Inflammatory macrophage treated with lipopolysaccharide for 1 hour (primary cell): ENCODE measurements around the gene RAB25.
"Not testable (repeated sequence)": the region's sequence is repeated elsewhere in the genome, so short reads cannot be mapped to it uniquely, and the experiment has no call there.

Experiments
- DNase-seq, 2 donors: peaks; one replicate each; pipeline ENCODE4 v3.0.0-alpha.2; 2020 to 2022

Gene RAB25

DNA sequence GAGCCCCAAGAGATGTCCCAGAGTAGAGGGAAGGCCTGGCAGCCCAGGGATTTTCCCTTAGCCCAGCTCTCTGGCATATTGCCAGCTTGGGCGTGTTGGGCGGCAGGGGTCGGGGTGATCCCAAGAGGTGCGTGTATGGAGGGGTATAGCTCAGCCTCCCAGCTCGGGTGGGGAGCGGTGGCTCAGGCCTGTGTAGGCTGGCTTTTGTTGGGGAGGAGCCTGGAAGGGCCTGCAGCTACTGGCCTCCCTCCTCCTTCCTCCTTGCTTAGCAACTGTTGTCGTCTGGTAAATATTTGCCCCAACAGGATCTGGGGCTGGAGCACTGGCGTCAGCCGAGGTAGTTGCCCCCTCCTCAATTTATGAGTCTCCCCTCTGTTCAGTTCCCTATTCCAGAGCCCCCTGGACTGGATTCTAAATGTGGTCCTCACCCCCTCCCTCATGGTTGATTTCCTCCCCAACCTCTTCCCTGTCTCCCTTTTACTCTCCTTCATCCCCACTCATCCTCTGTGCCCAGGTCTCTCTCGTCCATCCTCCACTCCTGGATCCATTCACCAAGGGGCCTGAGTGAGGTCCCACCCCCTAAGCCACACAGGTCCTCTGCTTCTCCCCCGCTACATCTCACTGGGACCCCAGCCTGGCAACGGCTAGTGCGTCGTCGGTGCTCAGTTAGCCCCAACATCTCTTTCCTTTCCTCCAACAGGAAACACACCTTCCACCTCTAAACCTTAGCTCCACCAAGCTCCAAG, 43.3 kb downstream of the RAB25 start:
- peak in 1 of 2 donors; percentile 52 for DNase-seq

DNA sequence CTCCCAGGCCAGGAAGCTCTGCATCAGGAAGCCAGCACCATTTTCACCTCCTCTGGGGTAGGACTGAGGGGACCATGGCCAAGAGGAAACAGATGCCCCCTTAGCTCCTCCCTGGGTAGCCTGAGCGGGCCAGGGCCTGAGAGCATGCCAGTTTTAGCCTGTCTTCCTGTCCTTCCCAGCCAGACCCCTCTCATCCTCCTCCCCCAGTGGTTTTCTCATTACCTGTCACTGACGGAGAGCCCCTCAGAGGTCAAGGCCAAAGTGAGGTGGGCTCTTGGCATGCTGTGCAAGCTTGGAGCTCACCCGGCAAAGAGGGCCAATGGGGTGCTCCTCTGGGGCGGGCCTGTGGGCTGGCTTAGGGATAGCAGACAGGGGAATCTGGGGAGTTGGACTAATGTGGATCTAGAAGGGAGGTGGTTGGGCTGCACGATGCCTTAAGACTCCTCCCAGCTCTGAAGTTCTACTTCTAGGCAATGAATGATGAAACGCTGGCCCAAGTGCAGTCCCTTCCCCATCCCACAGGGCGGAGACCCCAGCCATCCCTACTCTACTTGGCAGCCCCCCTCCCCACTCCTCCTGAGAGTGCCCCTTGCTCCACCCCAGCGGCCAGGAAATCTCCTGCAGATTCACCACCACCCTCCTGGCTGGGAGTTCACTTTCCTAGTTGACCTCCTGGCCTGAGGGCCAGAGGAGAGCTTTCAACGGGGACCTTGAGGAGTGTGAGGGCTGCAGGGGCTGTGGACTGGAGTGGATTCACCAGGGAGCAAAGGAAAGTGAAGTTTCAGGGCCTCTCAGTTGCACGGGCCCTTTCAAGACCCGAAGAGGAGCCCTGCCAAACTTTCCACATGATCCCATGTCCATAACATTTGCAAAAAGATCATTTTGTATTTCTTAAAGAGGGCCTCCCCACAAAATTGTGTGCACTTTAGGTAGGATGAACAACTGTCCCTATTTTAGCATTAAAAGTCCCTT, 44.2 kb downstream of the RAB25 start:
- no peak for DNase-seq

DNA sequence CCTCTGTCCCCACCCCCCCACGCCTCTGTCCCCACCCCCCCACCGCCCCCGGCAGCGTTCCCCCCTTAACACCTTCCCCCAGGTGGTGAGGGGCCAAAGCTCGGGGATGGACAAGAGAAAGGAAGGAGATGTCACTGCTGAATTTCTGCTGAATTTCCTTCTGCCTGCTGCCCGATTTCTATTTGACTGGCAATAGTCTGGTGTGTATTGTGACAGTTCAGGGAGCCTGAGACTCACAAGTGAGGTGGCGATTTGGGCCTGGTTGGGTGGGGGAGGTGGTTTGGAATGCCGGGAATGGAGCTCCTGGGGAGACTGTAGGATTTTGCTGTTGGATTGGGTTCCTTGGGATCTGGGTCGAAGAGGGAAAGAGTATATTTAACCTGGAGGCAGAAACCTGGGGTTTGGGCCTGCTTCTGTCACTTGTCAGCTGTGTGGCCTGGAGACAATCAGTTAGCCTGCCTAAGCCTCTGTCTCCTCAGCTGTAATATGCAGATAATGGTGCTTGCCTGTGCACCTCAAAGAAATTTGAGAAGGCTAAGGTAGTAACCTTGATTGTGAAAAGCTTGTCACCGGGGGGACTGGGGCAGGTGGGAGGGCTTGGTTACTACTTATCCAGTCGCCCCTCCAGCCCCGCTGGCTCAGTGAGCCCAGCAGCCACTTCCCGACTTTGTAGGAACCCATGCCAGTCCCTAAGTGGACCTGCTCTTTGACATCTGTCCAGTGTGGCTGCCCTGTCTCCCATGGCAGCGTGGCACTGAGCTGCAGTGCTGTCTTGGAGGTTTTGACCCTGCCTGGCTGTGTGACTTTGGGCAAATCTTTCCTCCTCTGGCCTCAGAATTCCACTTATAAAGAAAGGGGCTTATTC, 45.9 kb downstream of the RAB25 start:
- DNase-seq = no peak

DNA sequence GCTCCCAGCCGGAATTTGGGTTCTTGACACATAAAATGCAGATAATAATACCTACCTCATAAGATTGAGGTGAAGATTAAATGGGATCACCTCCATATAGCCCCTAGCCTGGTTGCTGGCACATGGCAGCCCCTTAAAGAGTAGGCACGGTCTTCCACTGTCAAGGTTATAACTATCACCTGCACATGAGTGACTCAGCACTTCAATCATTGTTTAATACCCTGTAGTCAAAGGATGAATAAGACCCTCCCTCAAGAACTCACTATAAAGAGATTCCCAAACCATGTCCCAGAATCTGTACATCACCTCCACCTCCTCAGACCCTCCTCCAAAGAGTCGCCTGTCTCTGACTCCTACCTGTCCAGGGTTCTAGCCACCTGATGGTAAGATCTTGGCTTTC, 47.1 kb downstream of the RAB25 start:
- no peak for DNase-seq

DNA sequence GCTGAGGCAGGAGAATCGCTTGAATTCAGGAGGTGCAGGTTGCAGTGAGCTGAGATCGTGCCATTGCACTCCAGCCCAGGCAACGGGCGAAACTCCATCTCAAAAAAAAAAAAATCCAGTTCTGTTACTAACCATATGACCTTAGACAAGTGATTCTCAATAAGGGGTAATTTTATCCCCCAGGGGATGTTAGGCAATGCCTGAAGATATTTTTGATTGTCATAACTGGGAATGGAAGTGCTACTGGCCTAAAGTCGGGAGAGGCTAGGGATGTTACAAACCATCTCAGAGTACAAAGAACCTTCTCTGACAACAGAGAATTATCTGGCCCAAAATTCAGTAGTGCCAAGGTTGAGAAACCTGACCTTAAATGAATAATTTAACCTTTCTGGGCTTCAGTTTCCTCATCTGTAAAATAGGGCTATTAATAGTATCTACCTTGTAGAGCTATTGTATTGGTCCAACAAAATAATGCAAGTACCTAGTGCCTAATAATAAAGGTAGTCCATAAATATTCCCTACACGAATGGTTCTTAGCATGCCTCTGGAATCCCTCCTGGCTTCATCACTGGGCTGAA, 47.8 kb downstream of the RAB25 start:
- DNase-seq = no peak

- no peak for DNase-seq
These were observed 49.3 kb downstream of the RAB25 start for GRCh38 chr1:156110252-156110651.

DNA sequence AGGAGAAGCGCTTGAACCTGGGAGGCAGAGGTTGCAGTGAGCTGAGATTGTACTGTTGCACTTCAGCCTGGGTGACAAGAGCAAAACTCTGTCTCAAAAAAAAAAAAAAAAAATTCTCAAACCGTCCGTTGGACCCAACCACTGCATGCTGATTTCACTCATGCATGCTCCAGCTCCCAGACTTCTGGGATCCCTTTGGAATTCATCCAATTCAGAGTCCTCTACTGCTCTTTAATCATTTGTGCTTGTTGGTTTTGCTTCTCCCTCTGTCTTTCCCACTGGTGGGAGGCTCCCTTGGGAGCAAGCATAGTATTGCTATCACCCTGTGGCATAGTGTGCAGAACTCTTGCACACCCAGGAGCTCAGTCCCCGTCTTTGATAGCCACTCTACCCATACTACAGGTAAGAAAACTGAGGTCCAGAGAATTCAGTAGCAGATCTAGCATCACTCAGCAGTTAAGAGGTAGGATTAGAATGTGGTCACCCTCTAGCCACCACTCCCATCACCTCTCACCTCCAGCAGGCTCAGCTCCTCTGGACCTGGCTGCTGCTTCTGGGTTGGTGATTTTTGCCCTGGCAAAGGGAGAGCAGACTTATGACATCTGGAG, 50.5 kb downstream of the RAB25 start:
- no peak for DNase-seq

- no peak for DNase-seq
These were observed 51.5 kb downstream of the RAB25 start for GRCh38 chr1:156112276-156113137.

DNA sequence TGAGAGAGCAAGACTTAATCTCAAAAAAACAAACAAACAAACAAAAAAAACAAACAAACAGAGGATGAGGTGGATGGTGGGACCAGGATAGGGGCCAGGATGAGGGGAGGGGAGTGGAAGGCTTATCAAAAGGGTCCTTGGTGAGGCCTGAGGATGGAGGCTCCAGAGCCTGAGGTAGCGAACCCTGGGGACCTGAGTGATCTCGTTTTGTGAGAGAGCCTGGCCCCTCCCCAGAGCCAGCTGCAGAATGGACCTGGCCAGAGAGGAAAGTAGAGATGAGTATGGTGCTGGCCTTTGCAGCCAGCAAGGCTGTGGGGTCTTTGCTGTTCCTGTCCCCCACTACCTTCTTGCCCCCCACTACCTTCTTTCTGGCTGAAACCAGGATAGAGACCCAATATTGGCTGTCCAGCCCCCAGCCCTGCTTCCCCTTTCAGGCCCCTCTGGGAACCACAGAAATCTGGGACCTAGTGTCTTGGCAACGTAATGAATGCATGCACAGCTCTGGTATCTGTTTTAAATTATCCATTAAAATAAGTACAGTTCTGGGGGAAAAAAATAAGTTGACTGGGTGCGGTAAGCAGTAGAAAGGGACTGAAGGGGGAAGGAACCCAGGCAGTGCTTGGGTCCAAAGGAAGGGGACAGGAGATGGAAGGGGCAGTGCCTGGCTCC, 52.5 kb downstream of the RAB25 start:
- DNase-seq = no peak

- peak; percentile 87 to 92 for DNase-seq
These were observed 53.4 kb downstream of the RAB25 start, which contains the start of gene LMNA for GRCh38 chr1:156114101-156114918. Gene LMNA, plus strand, starts transcription at chr1:156114711. Its CDS starts 208 bp downstream, at chr1:156114919.

DNA sequence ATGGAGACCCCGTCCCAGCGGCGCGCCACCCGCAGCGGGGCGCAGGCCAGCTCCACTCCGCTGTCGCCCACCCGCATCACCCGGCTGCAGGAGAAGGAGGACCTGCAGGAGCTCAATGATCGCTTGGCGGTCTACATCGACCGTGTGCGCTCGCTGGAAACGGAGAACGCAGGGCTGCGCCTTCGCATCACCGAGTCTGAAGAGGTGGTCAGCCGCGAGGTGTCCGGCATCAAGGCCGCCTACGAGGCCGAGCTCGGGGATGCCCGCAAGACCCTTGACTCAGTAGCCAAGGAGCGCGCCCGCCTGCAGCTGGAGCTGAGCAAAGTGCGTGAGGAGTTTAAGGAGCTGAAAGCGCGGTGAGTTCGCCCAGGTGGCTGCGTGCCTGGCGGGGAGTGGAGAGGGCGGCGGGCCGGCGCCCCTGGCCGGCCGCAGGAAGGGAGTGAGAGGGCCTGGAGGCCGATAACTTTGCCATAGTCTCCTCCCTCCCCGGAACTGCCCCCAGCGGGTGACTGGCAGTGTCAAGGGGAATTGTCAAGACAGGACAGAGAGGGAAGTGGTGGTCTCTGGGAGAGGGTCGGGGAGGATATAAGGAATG, 54.1 kb downstream of the RAB25 start:
- DNase-seq = no peak

DNA sequence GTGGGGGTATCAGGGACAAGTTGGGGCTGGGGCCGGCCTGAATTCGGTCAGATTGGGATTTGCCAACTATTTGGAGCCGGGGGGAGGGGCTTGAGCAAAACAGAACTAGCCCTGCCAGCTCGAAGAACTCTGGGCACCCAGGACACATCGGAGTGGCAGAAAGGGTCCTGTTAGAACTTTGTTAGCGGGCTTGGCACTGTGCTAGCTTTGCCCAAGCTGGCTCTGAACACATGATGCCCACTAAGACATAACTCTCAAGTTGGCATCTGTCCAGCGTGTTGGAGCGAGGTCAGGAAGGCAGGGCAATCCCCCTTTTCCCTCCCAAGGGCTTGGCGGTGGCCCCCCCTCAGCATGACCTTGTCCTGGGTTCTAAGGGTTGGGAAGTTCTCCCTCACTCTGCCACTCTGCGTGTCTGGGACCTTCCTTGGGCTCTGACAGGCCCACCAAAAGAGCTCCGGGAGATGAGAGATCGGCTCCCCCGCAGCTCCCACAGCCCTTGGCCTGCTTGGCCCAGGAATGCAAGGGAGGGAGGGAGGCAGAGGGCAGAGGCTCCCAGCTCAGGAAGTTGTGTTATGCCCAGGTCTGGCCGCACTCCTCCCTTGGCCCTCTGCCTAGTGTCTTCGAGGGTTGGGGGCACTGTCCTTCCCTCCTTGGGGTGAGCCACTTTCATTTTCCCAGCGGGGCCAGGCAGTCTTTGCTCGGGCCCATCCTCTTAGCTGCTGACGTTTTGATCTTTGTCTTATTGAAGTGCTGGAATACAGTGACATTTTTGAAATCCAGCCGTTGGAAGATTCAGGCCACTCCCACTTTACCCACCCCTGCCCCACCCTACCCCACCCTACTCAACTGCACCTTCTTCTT, 54.8 kb downstream of the RAB25 start:
- no peak for DNase-seq

DNA sequence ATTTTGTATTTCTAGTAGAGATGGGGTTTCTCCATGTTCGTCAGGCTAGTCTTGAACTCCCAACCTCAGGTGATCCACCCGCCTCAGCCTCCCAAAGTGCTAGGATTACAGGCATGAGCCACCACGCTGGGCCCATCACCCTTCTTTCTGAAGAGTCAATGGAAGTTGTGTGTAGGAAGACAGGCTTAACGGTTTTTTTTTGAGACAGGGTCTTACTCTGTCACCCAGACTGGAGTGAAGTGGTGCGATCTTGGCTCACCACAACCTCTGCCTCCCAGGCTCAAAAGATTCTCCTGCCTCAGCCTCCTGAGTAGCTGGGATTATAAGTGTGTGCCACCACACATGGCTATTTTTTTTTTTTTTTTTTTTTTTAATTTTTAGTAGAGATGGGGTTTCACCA, 55.8 kb downstream of the RAB25 start:
- DNase-seq = not testable (repeated sequence)

DNA sequence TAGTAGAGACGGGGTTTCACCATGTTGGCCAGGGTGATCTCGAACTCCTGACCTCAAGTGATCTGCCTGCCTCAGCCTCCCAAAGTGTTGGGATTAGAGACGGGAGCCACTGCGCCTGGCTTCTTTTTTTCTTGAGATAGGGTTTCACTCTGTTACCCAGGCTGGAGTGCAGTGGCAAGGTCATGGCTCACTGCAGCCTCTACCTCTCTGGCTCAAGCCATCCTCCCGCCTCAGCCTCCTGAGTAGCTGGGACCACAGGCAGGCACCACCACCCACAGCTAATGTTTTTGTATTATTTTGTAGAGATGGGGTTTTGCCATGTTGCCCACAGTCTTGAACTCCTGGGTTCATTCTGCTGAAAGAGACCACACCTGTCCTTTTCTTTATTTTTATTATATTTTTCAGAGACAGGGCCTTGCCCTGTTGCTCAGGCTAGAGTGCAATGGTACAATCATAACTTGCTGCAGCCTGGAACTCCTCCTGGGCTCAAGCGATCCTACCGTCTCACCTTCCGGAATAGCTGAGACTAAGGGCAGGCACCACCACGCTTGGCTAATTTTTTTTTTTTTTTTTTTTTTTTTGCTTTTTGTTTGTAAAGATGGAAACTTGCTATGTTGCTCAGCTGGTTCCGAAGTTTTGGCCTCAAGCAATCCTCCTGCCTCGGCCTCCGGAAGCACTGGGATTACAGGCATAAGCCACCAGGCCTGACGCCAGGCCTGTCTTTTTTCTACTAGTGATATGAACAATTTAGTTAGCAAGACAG, 56.6 kb downstream of the RAB25 start:
- DNase-seq = no peak

- DNase-seq = no peak
These were observed 57.4 kb downstream of the RAB25 start for GRCh38 chr1:156118177-156118868.

GRCh38 chr1:156119503-156120209, 58.7 kb downstream of the RAB25 start:
- peak; percentile 87 to 90 for DNase-seq
